Adrenal gland (tissue), 12 donors: Measurements from ENCODE around the gene ARL6IP6. TPM values are rescaled to one million over a fixed set of nuclear protein-coding genes. Genes with fewer than 3 reads are reported as not detected.
"Not testable (repeated sequence)": the region's sequence is repeated elsewhere in the genome, so short reads cannot be mapped to it uniquely, and the experiment has no call there.

ENCODE experiments used
- DNase-seq, 7 donors: peaks; one replicate each; pipeline ENCODE4 v3.0.0-alpha.2; 2019 to 2020
- H3K27ac ChIP-seq, 5 donors: fragments of 200-600 bp; sonication (generic) in 4 of 5; 1 replicate in 3 of 5; 2 replicates in 2 of 5; pipeline versions ENCODE4 v1.5.1 to v1.8.0; 2016 to 2020; ENCODE audit warnings: mild to moderate bottlenecking in 1 of 5
- H3K27me3 ChIP-seq: fragments of 200-600 bp; 2 replicates; pipeline ENCODE4 v1.8.0; 2021
- H3K36me3 ChIP-seq, 2 donors: fragments of 200-600 bp; replicated peaks in 1 of 2; 1 replicate in 1 of 2; 2 replicates in 1 of 2; pipeline versions ENCODE4 v1.5.1 to v1.8.0; 2018 to 2022
- H3K4me1 ChIP-seq, 2 donors: fragments of 200-600 bp; replicated peaks in 1 of 2; 1 replicate in 1 of 2; 2 replicates in 1 of 2; pipeline versions ENCODE4 v1.5.1 to v1.8.0; 2018 to 2021
- H3K4me3 ChIP-seq, 4 donors: fragments of 200-600 bp; sonication (generic) in 3 of 4; one replicate each; pipeline ENCODE4 v1.5.1; 2016 to 2018
- H3K9me3 ChIP-seq, 3 donors: fragments of 200-600 bp; sonication (generic) in 1 of 3; replicated peaks in 1 of 3; 1 replicate in 2 of 3; 2 replicates in 1 of 3; pipeline versions ENCODE4 v1.5.1 to v1.8.0; 2016 to 2021
- POLR2A ChIP-seq, 2 donors: fragments of 450-650 bp; IDR thresholded peaks; one replicate each; pipeline ENCODE4 v1.6.1; 2017; ENCODE audit warnings: antibody characterized with exemption in 2 of 2, mild to moderate bottlenecking in 2 of 2, moderate library complexity in 1 of 2
- WGBS, 4 donors: extraction: QIAGEN DNeasy Blood & Tissue Kit in 2 of 4; methylation state at CpG; one replicate each; pipeline versions ENCODE4 v1.1.5 to v1.1.7; 2013 to 2017; 5-methylcytosine and 5-hydroxymethylcytosine counted together
- intact Hi-C, 2 donors: fragments of 100-400 bp; cut with DNase I; formaldehyde crosslinking; loops; one replicate each; pipeline versions ENCODE4 v1.14.1 to v1.15.0; 2022 to 2023
- polyA plus RNA-seq, 3 donors: library from polyadenylated mRNA; stranded (reverse); fragments of 200-250 nt in 2 of 3; fragments of 350-450 nt in 1 of 3; fragmentation: Illumina TruSeq in 1 of 3; extraction: RNeasy Lipid Tissue Mini Kit (QIAGEN cat#74804) in 1 of 3; gene quantifications; one replicate each; pipeline ENCODE4 v1.2.3, GENCODE V29; 2013 to 2014
- total RNA-seq, 9 donors: library from RNA; depleted of rRNA in 4 of 9; stranded (reverse); fragments of >200 nt in 4 of 9; fragments of 120-200 nt in 1 of 9; fragmentation: NEBNext Ultra II Directional in 1 of 9; extraction: Animal tissue kit (Norgen Biotek cat#: 25700) in 1 of 9; gene quantifications; one replicate each; pipeline versions ENCODE4 v1.1.0 to v1.2.4, GENCODE V29; 2013 to 2023
- TF ChIP-seq, protein P1 (sequence below), 6 experiments: fragments of 450-650 bp in 4 of 6; fragments of 200-600 bp in 2 of 6; sonication (generic) in 1 of 6; IDR thresholded peaks; 1 replicate in 5 of 6; 2 replicates in 1 of 6; pipeline versions ENCODE4 v1.5.1 to v1.8.0; 2016 to 2021; ENCODE audit warnings: antibody characterized with exemption in 6 of 6, mild to moderate bottlenecking in 2 of 6, moderate library complexity in 1 of 6
- donor health status: healthy with polysubstance abuse.
- donor health status: Bipolar disorder and iron deficiency.
- donor health status: DM: yes; HTN: yes; CAD: no.
- donor health status: DM: no; HTN: no; CAD: no.
- donor health status: DM: no; HTN: no; CAD: no.
- donor health status: DM: yes; HTN: yes; CAD: no.

The ARL6IP6 gene
- total and polyA plus RNA-seq, 12 donors: 5.0 to 24.5 (median 11.8) TPM

DNA sequence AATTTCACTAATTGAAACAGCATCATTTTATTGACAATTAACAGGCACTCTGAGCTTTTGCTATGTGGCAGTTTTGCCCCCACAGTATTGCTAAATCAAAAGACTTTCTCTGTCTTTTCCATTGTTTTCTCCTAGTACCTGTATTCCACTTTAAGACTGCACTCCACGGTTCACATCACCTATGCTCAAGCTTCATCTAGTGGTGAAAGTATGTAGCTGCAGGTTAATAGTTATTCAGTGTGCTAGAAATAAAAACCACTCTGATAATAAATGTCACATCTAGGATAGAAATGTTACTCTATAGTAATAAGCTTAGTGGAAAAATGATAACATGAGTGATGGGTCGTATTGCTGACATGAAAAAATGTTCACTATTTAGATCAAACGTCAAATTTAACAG, 24.6 kb downstream of the ARL6IP6 start:
- Histone ChIP-seq H3K27ac (no peak overlapping the region), H3K4me3 (no peak overlapping the region), H3K9me3 (no peaks in the 10 kb centered on the region), H3K36me3 (no peaks in the 10 kb centered on the region), H3K27me3 (no peaks in the 10 kb centered on the region), H3K4me1 (peaks cover 0 to 6% of the 10 kb centered on the region in 2 donors)
- TF ChIP-seq POLR2A (IDR thresholded peaks at IDR 0.05): no peak
- TF ChIP-seq, protein P1, sequence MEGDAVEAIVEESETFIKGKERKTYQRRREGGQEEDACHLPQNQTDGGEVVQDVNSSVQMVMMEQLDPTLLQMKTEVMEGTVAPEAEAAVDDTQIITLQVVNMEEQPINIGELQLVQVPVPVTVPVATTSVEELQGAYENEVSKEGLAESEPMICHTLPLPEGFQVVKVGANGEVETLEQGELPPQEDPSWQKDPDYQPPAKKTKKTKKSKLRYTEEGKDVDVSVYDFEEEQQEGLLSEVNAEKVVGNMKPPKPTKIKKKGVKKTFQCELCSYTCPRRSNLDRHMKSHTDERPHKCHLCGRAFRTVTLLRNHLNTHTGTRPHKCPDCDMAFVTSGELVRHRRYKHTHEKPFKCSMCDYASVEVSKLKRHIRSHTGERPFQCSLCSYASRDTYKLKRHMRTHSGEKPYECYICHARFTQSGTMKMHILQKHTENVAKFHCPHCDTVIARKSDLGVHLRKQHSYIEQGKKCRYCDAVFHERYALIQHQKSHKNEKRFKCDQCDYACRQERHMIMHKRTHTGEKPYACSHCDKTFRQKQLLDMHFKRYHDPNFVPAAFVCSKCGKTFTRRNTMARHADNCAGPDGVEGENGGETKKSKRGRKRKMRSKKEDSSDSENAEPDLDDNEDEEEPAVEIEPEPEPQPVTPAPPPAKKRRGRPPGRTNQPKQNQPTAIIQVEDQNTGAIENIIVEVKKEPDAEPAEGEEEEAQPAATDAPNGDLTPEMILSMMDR (IDR thresholded peaks at IDR 0.05): peak; percentile 22 to 54 (median 41)
- no peak for DNase-seq
- intact Hi-C loops: loop anchor here in 1 of 2 donors (10.0 kb wide), 1 partner anchor 782 kb away; no protein-coding TSS in a partner anchor
- WGBS, 4 donors: 44 to 52% (median 48%) methylated on average over 3 of the region's 3 CpGs

DNA sequence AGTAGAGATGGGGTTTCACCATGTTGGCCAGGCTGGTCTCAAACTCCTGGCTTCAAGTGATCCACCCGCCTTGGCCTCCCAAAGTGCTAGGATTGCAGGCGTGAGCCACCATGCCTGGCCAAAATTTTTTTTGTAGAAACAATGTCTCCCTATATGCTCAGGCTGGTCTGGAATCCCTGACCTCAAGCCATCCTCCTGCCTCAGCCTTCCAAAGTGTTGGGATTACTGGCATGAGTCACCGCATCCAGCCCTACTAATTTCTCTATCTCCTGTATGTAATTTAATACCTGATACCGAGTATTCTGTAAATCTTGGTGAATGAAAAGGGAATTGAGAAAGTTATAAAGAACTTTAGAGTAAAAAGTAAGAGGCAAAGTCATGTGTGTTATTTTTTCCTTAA, 29.3 kb downstream of the ARL6IP6 start:
- 71 to 92% (median 87%) methylated on average over 4 of the region's 4 CpGs for WGBS, 4 donors
- H3K27me3 ChIP-seq, H3K4me3 ChIP-seq, H3K36me3 ChIP-seq, H3K27ac ChIP-seq, H3K4me1 ChIP-seq, H3K9me3 ChIP-seq, DNase-seq: not testable (repeated sequence)
- intact Hi-C loops: loop anchor here in 1 of 2 donors (10.0 kb wide), 1 partner anchor 777 kb away; no protein-coding TSS in a partner anchor

DNA sequence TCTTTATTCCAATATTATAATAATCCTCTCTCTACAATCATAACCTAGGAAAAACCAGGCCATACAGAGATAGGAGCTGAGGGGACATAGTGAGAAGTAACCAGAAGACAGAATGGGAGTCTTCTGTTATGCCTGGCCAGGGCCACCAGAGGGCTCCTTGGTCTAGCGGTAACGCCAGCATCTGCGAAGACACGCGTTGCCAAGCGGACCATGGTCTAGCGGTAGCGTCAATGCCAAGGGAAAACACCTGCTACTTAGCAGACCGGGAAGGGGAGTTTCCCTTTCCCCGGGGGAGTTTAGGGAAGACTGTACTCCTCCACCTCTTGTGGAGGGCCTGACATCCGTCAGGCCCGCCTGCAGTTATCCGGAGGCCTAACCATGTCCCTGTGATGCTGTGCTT, 36.6 kb downstream of the ARL6IP6 start:
- 83 to 92% (median 85%) methylated on average over 13 of the region's 13 CpGs for WGBS, 4 donors
- no peaks in the 10 kb centered on the region for H3K4me1 ChIP-seq
- H3K27ac ChIP-seq: no peak overlapping the region
- TF ChIP-seq, protein P1 (IDR thresholded peaks at IDR 0.05): peak in 4 of 6 experiments; percentile 12 to 45 (median 36)
- TF ChIP-seq POLR2A (IDR thresholded peaks at IDR 0.05): no peak
- H3K36me3 ChIP-seq: no peaks in the 10 kb centered on the region
- no peaks in the 10 kb centered on the region for H3K27me3 ChIP-seq
- intact Hi-C loops: no loop called here
- DNase-seq: peak in 6 of 7 donors; percentile 20 to 59 (median 32)
- H3K9me3 ChIP-seq: no peaks in the 10 kb centered on the region
- no peak overlapping the region for H3K4me3 ChIP-seq

DNA sequence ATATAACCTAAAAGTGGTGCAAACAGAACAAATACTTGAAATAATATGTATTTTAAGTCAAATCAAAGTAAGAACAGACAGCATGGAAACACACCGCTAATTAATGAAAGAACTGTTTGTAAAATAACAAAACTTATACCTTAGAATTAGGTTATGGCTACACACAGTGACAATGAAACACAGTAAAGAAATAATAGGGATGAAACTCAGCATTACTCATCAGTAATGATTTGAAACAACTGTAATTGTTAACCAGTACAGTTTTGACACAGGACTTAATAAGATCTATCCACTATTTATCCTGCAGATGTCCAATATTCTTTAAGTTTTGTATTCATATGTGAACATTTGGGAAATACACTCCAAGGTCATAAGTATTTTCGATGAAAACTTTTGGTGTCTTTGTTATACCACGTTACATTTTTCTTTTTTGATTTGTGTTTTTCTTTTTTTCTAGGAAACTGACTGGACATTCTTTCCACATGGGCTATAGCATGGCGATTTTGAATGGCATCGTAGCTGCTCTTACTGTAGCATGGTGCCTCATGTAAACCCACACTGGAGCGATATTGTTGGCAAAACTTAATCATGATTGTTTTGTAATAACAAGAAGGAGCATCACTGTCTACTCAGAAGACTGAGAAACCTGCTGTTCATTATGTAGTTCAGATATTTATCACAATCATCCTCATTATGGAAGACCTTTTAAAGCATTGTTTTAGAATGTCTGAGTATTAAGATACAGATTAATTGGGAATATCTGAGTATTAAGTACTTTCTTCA, 41.1 kb downstream of the ARL6IP6 start:
- 92 to 99% (median 94%) methylated on average over 6 of the region's 6 CpGs for WGBS, 4 donors
- intact Hi-C loops: no loop called here
- Histone ChIP-seq H3K36me3 (no peaks in the 10 kb centered on the region), H3K9me3 (no peaks in the 10 kb centered on the region), H3K27me3 (no peaks in the 10 kb centered on the region), H3K4me3 (no peak overlapping the region), H3K4me1 (no peaks in the 10 kb centered on the region), H3K27ac (no peak overlapping the region)
- TF ChIP-seq, protein P1 (IDR thresholded peaks at IDR 0.05): no peak
- no peak for TF ChIP-seq POLR2A (IDR thresholded peaks at IDR 0.05)
- DNase-seq: no peak

DNA sequence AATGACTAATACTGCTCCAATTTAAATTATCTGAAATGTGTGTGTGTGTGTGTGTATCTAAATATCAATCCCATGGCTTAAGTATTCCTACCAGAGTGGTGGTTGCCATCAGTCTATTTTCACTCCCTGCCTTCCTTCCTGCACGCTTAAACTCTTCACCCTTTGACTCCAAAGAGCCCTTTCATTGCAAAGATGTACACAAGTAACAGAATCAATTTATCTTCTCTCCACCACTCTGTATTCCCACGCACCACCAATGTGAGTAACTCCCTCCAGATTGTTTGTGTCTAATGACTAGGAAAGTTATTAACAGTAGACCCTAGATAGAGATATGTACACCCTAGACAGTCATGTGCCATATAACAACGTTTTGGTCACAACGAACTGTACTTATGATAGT, 42.8 kb downstream of the ARL6IP6 start:
- no peaks in the 10 kb centered on the region for H3K36me3 ChIP-seq
- no peak overlapping the region for H3K27ac ChIP-seq
- no peaks in the 10 kb centered on the region for H3K9me3 ChIP-seq
- TF ChIP-seq POLR2A (IDR thresholded peaks at IDR 0.05): no peak
- TF ChIP-seq, protein P1 (IDR thresholded peaks at IDR 0.05): no peak
- H3K27me3 ChIP-seq: no peaks in the 10 kb centered on the region
- intact Hi-C loops: no loop called here
- DNase-seq: no peak
- no peak overlapping the region for H3K4me3 ChIP-seq
- no peaks in the 10 kb centered on the region for H3K4me1 ChIP-seq
- WGBS, 4 donors: 81 to 93% (median 87%) methylated on average over 4 of the region's 4 CpGs
